ENCODE measurements around the gene CCDC183. TPM values are rescaled to one million over a fixed set of nuclear protein-coding genes. Genes with fewer than 3 reads are reported as not detected.

Gene CCDC183
- total and polyA plus RNA-seq, 2 of the 4 experiments (the other 2 are of a cell fraction): under 0.01 to 0.29 TPM

DNA sequence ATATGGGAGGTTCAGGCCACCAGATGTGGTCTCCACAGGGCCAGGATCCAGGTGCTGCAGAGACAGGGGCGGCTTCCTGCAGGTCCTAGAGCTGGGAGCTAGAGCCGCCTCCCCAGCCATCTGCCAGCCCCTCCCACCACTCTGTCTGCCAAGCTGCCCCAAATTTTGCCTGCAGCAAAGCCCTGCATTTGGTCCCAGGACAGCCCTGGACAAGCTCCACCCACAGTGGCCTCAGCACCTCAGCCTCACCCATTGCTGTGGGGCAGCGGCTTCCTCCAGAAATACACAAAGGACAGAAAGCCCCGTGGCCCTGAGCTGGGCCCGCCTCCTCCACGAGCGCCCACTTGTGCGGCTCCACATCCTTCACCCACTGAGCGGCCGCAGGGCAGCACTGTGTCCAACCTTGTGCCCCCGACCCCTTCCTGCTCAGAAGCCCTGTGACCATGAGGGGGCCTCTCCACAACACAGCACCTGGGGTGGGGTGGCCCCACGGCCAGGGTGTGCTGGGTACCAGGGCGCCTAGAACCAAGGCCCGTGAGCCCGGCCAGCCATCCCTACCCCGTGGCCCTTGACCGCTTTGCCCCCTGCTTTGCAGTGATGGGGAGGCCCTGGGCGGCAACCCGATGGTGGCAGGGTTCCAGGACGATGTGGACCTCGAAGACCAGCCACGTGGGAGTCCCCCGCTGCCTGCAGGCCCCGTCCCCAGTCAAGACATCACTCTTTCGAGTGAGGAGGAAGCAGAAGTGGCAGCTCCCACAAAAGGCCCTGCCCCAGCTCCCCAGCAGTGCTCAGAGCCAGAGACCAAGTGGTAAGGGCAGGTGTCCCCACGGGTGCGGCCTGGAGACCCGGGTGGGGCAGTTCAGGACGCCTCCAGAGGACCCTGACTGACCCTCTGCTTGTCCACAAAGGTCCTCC, 42.4 kb downstream of the CCDC183 start:
- H4K8ac ChIP-seq (ENCODE audit: low read depth in 2 of 2, low read length in 2 of 2): no peak overlapping the region
- H3K4me1 ChIP-seq (ENCODE audit: control insufficient read depth, insufficient read depth, low read length): peaks cover 9% of the 10 kb centered on the region
- TF ChIP-seq, protein P1, sequence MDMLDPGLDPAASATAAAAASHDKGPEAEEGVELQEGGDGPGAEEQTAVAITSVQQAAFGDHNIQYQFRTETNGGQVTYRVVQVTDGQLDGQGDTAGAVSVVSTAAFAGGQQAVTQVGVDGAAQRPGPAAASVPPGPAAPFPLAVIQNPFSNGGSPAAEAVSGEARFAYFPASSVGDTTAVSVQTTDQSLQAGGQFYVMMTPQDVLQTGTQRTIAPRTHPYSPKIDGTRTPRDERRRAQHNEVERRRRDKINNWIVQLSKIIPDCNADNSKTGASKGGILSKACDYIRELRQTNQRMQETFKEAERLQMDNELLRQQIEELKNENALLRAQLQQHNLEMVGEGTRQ (IDR thresholded peaks at IDR 0.05; ENCODE audit: low read depth, low read length): no peak
- TF ChIP-seq CEBPB (IDR thresholded peaks at IDR 0.05; ENCODE audit: low read depth, low read length): no peak
- H3K14ac ChIP-seq (replicated peaks; ENCODE audit: low read depth, low read length): no peak overlapping the region
- 99% methylated on average over 14 of the region's 29 CpGs; no CpG with 5 or more reads in 1 of the 2 experiments for WGBS, 2 experiments (ENCODE audit: extremely low coverage in 2 of 2, insufficient read length in 1 of 2)
- H2AK9ac ChIP-seq (replicated peaks; ENCODE audit: low read depth, low read length, poor library complexity): no peak overlapping the region
- no peak overlapping the region for H3K4me2 ChIP-seq (ENCODE audit: low read depth, low read length)
- no peak overlapping the region for H3K9ac ChIP-seq (ENCODE audit: low read depth, low read length)
- H3K9me3 ChIP-seq (ENCODE audit: control insufficient read depth, insufficient read depth, low read length): no peaks in the 10 kb centered on the region
- H2BK5ac ChIP-seq (ENCODE audit: low read depth, low read length, poor library complexity, severe bottlenecking): no peak overlapping the region
- H2BK15ac ChIP-seq (ENCODE audit: low read depth, low read length): no peak overlapping the region
- H3K56ac ChIP-seq (ENCODE audit: extremely low read depth, insufficient read depth, low read length): no peak overlapping the region
- H2BK120ac ChIP-seq (ENCODE audit: low read depth, low read length): no peak overlapping the region
- H3K18ac ChIP-seq (ENCODE audit: low read depth, low read length): no peak overlapping the region
- DNase-seq (no peak), ATAC-seq (ENCODE audit: low read depth) (no peak)
- H2AFZ ChIP-seq (replicated peaks; ENCODE audit: low read length, poor library complexity): no peak overlapping the region
- no peak overlapping the region for H3K4ac ChIP-seq (ENCODE audit: low read depth, low read length)
- H3K79me1 ChIP-seq (ENCODE audit: low read depth in 1 of 2, low read length in 2 of 2): peaks cover 0 to 6% of the 10 kb centered on the region in 2 experiments; a peak in 1 of 4 replicates
- H3K9me1 ChIP-seq (ENCODE audit: insufficient read depth, low read length): peaks cover 7% of the 10 kb centered on the region; the same call in 1 of the 2 replicates
- no peak overlapping the region for H3K27ac ChIP-seq (ENCODE audit: insufficient read depth, low read length)
- no TSS peak for BruUV-seq (replicated peaks)
- no peak overlapping the region for H2BK20ac ChIP-seq (ENCODE audit: low read depth, low read length)
- H3K23ac ChIP-seq (ENCODE audit: low read depth, low read length): no peak overlapping the region
- CTCF ChIA-PET: no interaction called here
- in situ Hi-C loops (cut with MboI; ENCODE audit: low sequenced_read_pairs): no loop called here
- POLR2A ChIA-PET (ENCODE audit: unreplicated experiment): no interaction called here
- peaks cover 17% of the 10 kb centered on the region for H4K20me1 ChIP-seq (ENCODE audit: insufficient read depth, low read length)
- H3K27me3 ChIP-seq (ENCODE audit: control insufficient read depth, insufficient read depth, low read length): no peaks in the 10 kb centered on the region
- no peak overlapping the region for H3K4me3 ChIP-seq (ENCODE audit: insufficient read depth, low read depth, low read length)
- no peak overlapping the region for H2AK5ac ChIP-seq (ENCODE audit: low read depth, low read length)
- peaks cover 17% of the 10 kb centered on the region for H3K36me3 ChIP-seq (ENCODE audit: control insufficient read depth, insufficient read depth, low read length)
- H4K5ac ChIP-seq (ENCODE audit: low read depth, low read length): no peak overlapping the region
- intact Hi-C loops (cut with micrococcal nuclease): no loop called here
- H4K91ac ChIP-seq (ENCODE audit: insufficient read depth, low read depth, low read length): no peak overlapping the region
- dilution Hi-C loops (cut with HindIII; ENCODE audit: low sequenced_read_pairs, unreplicated experiment): no loop called here
